ENCODE data around the gene TERT.

The TERT gene

DNA sequence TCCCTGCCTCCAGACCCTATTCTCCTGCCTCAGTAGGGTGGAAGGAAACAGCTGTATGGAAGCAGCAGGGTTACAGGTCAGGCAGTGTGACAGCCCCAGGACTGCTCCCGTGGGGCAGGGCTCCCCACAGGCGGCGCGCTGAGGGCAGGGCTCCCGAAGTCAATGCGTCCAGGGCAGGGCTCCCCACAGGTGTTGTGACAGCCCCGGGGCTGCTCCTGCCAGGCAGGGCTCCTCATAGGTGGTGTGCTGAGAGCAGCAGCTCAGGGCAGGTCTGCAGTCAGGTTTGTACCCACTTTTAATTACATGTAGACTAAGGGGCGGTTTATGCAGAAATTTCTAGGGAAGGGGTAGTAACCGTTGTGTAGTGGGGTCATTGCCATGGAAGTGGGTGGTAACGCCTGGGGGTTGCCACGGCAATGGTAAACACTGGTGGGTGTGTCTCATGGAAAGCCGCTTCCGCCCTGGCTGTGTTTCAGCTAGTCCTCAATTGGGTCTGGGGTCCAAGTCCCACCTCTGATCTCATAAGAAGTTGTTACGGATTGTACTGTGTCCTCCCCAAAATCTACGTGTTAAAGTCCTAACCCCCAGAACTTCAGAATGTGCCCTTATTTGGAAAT, 16.7 kb upstream of the TERT start:
- DNase-seq (no peak), ATAC-seq (ENCODE audit: insufficient read depth, low read depth) (no peak)
- no peaks in the 10 kb centered on the region for H4K20me1 ChIP-seq (ENCODE audit: insufficient read depth, low read length)
- H2AFZ ChIP-seq (ENCODE audit: low read depth, low read length) = no peak overlapping the region
- peak overlapping the region; percentile 49; the same call in 1 of the 2 replicates for H3K9ac ChIP-seq (ENCODE audit: low read depth, low read length)
- H3K4me1 ChIP-seq (ENCODE audit: insufficient read depth, low read length) = peaks cover 73% of the 10 kb centered on the region
- peaks cover 20% of the 10 kb centered on the region for H3K9me3 ChIP-seq (ENCODE audit: insufficient read depth, low read length, severe bottlenecking)
- peak overlapping the region; percentile 4 for H3K4me2 ChIP-seq (ENCODE audit: insufficient read depth, low read length)
- TF ChIP-seq EZH2 (IDR thresholded peaks at IDR 0.05; ENCODE audit: borderline replicate concordance, low read depth, low read length, severe bottlenecking) = no peak
- TF ChIP-seq, protein P1, sequence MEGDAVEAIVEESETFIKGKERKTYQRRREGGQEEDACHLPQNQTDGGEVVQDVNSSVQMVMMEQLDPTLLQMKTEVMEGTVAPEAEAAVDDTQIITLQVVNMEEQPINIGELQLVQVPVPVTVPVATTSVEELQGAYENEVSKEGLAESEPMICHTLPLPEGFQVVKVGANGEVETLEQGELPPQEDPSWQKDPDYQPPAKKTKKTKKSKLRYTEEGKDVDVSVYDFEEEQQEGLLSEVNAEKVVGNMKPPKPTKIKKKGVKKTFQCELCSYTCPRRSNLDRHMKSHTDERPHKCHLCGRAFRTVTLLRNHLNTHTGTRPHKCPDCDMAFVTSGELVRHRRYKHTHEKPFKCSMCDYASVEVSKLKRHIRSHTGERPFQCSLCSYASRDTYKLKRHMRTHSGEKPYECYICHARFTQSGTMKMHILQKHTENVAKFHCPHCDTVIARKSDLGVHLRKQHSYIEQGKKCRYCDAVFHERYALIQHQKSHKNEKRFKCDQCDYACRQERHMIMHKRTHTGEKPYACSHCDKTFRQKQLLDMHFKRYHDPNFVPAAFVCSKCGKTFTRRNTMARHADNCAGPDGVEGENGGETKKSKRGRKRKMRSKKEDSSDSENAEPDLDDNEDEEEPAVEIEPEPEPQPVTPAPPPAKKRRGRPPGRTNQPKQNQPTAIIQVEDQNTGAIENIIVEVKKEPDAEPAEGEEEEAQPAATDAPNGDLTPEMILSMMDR (IDR thresholded peaks at IDR 0.05; ENCODE audit: borderline replicate concordance, extremely low read depth, low read length, poor library complexity, severe bottlenecking) = no peak
- H3K79me2 ChIP-seq (ENCODE audit: insufficient read depth, low read length) = peaks cover 12% of the 10 kb centered on the region
- no peaks in the 10 kb centered on the region for H3K36me3 ChIP-seq (ENCODE audit: insufficient read depth, low read length)
- H3K27ac ChIP-seq (ENCODE audit: low read length) = peak overlapping the region; percentile 96
- no peak overlapping the region; a peak in 1 of 4 replicates for H3K4me3 ChIP-seq (ENCODE audit: low read depth in 1 of 2, low read length in 2 of 2)
- no peaks in the 10 kb centered on the region for H3K27me3 ChIP-seq (ENCODE audit: insufficient read depth, low read length, poor library complexity)

- no peak for ATAC-seq (ENCODE audit: insufficient read depth, low read depth)
- Histone ChIP-seq H4K20me1 (ENCODE audit: insufficient read depth, low read length) (no peaks in the 10 kb centered on the region), H3K27ac (ENCODE audit: low read length) (peak overlapping the region; percentile 96; the same call in 1 of the 2 replicates)
Measured at GRCh38 chr5:1310118-1310517, 15.2 kb upstream of the TERT start.

GRCh38 chr5:1304033-1304432, 9.2 kb upstream of the TERT start:
- Histone ChIP-seq H3K9ac (ENCODE audit: low read depth, low read length) (no peak overlapping the region), H3K4me1 (ENCODE audit: insufficient read depth, low read length) (peaks cover 12% of the 10 kb centered on the region), H3K27me3 (ENCODE audit: insufficient read depth, low read length, poor library complexity) (no peaks in the 10 kb centered on the region), H3K79me2 (ENCODE audit: insufficient read depth, low read length) (no peaks in the 10 kb centered on the region), H3K9me3 (ENCODE audit: insufficient read depth, low read length, severe bottlenecking) (no peaks in the 10 kb centered on the region), H3K4me2 (ENCODE audit: insufficient read depth, low read length) (no peak overlapping the region), H3K27ac (ENCODE audit: low read length) (no peak overlapping the region), H4K20me1 (ENCODE audit: insufficient read depth, low read length) (no peaks in the 10 kb centered on the region), H3K36me3 (ENCODE audit: insufficient read depth, low read length) (no peaks in the 10 kb centered on the region), H3K4me3 (ENCODE audit: low read depth in 1 of 2, low read length in 2 of 2) (no peak overlapping the region), H2AFZ (ENCODE audit: low read depth, low read length) (no peak overlapping the region)
- DNase-seq = no peak
- no peak for ATAC-seq (ENCODE audit: insufficient read depth, low read depth)
- TF ChIP-seq, protein P1 (IDR thresholded peaks at IDR 0.05; ENCODE audit: borderline replicate concordance, extremely low read depth, low read length, poor library complexity, severe bottlenecking) = no peak
- no peak for TF ChIP-seq EZH2 (IDR thresholded peaks at IDR 0.05; ENCODE audit: borderline replicate concordance, low read depth, low read length, severe bottlenecking)

More at GRCh38 chr5:1310118-1310517, 15.2 kb upstream of the TERT start:
- Histone ChIP-seq H3K4me2 (ENCODE audit: insufficient read depth, low read length) (no peak overlapping the region), H3K9ac (ENCODE audit: low read depth, low read length) (no peak overlapping the region), H3K4me3 (ENCODE audit: low read depth in 1 of 2, low read length in 2 of 2) (0 out of 4 replicates have a peak overlapping the region, but pooled peaks of 1 of the 2 experiments have one; percentile 9), H3K27me3 (ENCODE audit: insufficient read depth, low read length, poor library complexity) (no peaks in the 10 kb centered on the region), H3K4me1 (ENCODE audit: insufficient read depth, low read length) (peaks cover 58% of the 10 kb centered on the region), H3K79me2 (ENCODE audit: insufficient read depth, low read length) (peaks cover 12% of the 10 kb centered on the region), H2AFZ (ENCODE audit: low read depth, low read length) (no peak overlapping the region), H3K36me3 (ENCODE audit: insufficient read depth, low read length) (no peaks in the 10 kb centered on the region), H3K9me3 (ENCODE audit: insufficient read depth, low read length, severe bottlenecking) (peaks cover 20% of the 10 kb centered on the region)
- TF ChIP-seq EZH2 (IDR thresholded peaks at IDR 0.05; ENCODE audit: borderline replicate concordance, low read depth, low read length, severe bottlenecking) = no peak
- DNase-seq = no peak

GRCh38 chr5:1302258-1302657, 7.4 kb upstream of the TERT start:
- TF ChIP-seq, protein P1 (IDR thresholded peaks at IDR 0.05; ENCODE audit: borderline replicate concordance, extremely low read depth, low read length, poor library complexity, severe bottlenecking) = no peak
- no peak overlapping the region for H2AFZ ChIP-seq (ENCODE audit: low read depth, low read length)
- no peak for DNase-seq
- H3K27me3 ChIP-seq (ENCODE audit: insufficient read depth, low read length, poor library complexity) = no peaks in the 10 kb centered on the region
- H4K20me1 ChIP-seq (ENCODE audit: insufficient read depth, low read length) = no peaks in the 10 kb centered on the region
- no peak overlapping the region for H3K4me3 ChIP-seq (ENCODE audit: low read depth in 1 of 2, low read length in 2 of 2)
- H3K9me3 ChIP-seq (ENCODE audit: insufficient read depth, low read length, severe bottlenecking) = no peaks in the 10 kb centered on the region
- no peak for ATAC-seq (ENCODE audit: insufficient read depth, low read depth)
- no peaks in the 10 kb centered on the region for H3K79me2 ChIP-seq (ENCODE audit: insufficient read depth, low read length)
- no peak overlapping the region for H3K4me2 ChIP-seq (ENCODE audit: insufficient read depth, low read length)
- H3K4me1 ChIP-seq (ENCODE audit: insufficient read depth, low read length) = peaks cover 2% of the 10 kb centered on the region
- H3K9ac ChIP-seq (ENCODE audit: low read depth, low read length) = no peak overlapping the region
- no peaks in the 10 kb centered on the region for H3K36me3 ChIP-seq (ENCODE audit: insufficient read depth, low read length)
- no peak overlapping the region for H3K27ac ChIP-seq (ENCODE audit: low read length)
